Tibial artery (tissue), 4 donors: ENCODE measurements around the gene CADPS2.

Experiments
- DNase-seq, 2 donors: peaks; one replicate each; pipeline ENCODE4 v3.0.0-alpha.2; 2019
- H3K27ac ChIP-seq, 2 donors: fragments of 200-600 bp; sonication (generic) in 1 of 2; 1 replicate in 1 of 2; 2 replicates in 1 of 2; pipeline ENCODE4 v1.5.1; 2018 to 2019; ENCODE audit warnings: mild to moderate bottlenecking in 1 of 2
- H3K27me3 ChIP-seq, 2 donors: fragments of 200-600 bp; sonication (generic) in 1 of 2; one replicate each; pipeline versions ENCODE4 v1.5.1 to v1.6.0; 2016 to 2019
- H3K36me3 ChIP-seq, 3 donors: fragments of 200-600 bp; sonication (generic) in 2 of 3; one replicate each; pipeline ENCODE4 v1.5.1; 2016 to 2019; ENCODE audit warnings: mild to moderate bottlenecking in 2 of 3
- H3K4me1 ChIP-seq, 4 donors: fragments of 200-600 bp; sonication (generic) in 2 of 4; 1 replicate in 3 of 4; 2 replicates in 1 of 4; pipeline ENCODE4 v1.5.1; 2016 to 2019
- H3K4me3 ChIP-seq, 2 donors: fragments of 200-600 bp; sonication (generic) in 1 of 2; 1 replicate in 1 of 2; 2 replicates in 1 of 2; pipeline ENCODE4 v1.5.1; 2018 to 2019; ENCODE audit warnings: mild to moderate bottlenecking in 2 of 2
- H3K9me3 ChIP-seq, 3 donors: fragments of 200-600 bp; sonication (generic) in 1 of 3; one replicate each; pipeline ENCODE4 v1.5.1; 2016 to 2019
- CTCF ChIP-seq, 2 experiments: fragments of 200-600 bp in 1 of 2; fragments of 450-650 bp in 1 of 2; IDR thresholded peaks; one replicate each; pipeline ENCODE4 v1.5.1; 2017 to 2019; ENCODE audit warnings: antibody characterized with exemption in 2 of 2, mild to moderate bottlenecking in 1 of 2, moderate library complexity in 1 of 2
- intact Hi-C: fragments of 100-400 bp; cut with DNase I; formaldehyde crosslinking; loops from one replicate; pipeline ENCODE4 v1.15.0; 2023; ENCODE audit warnings: low total_unique reads

The CADPS2 gene

GRCh38 chr7:122300211-122300932, 585.9 kb downstream of the CADPS2 start:
- no peaks in the 10 kb centered on the region for H3K36me3 ChIP-seq
- no peak for TF ChIP-seq CTCF (IDR thresholded peaks at IDR 0.05)
- peak overlapping the region in 1 of 2 donors; percentile 1 for H3K4me3 ChIP-seq
- intact Hi-C loops, result no loop called here
- H3K27ac ChIP-seq, result no peak overlapping the region
- peaks cover 3 to 87% of the 10 kb centered on the region in 2 donors for H3K27me3 ChIP-seq
- DNase-seq, result no peak
- H3K9me3 ChIP-seq, result no peaks in the 10 kb centered on the region
- H3K4me1 ChIP-seq, result peaks cover 0 to 34% (median 28%) of the 10 kb centered on the region in 4 donors

- intact Hi-C loops, result no loop called here
- TF ChIP-seq CTCF (IDR thresholded peaks at IDR 0.05), result no peak
Measured at GRCh38 chr7:122299624-122300210, 586.5 kb downstream of the CADPS2 start.

GRCh38 chr7:122298618-122299017, 587.6 kb downstream of the CADPS2 start:
- no peak for TF ChIP-seq CTCF (IDR thresholded peaks at IDR 0.05)
- no peak for DNase-seq
- no peaks in the 10 kb centered on the region for H3K36me3 ChIP-seq
- intact Hi-C loops, result no loop called here
- H3K4me3 ChIP-seq, result no peak overlapping the region
- peaks cover 0 to 16% (median 12%) of the 10 kb centered on the region in 4 donors for H3K4me1 ChIP-seq
- no peak overlapping the region for H3K27ac ChIP-seq
- H3K27me3 ChIP-seq, result peaks cover 3 to 71% of the 10 kb centered on the region in 2 donors
- no peaks in the 10 kb centered on the region for H3K9me3 ChIP-seq

More at GRCh38 chr7:122299624-122300210, 586.5 kb downstream of the CADPS2 start:
- Histone ChIP-seq H3K27me3 (peaks cover 3 to 82% of the 10 kb centered on the region in 2 donors), H3K36me3 (no peaks in the 10 kb centered on the region), H3K9me3 (no peaks in the 10 kb centered on the region), H3K4me1 (peaks cover 0 to 27% (median 21%) of the 10 kb centered on the region in 4 donors), H3K27ac (no peak overlapping the region), H3K4me3 (peak overlapping the region in 1 of 2 donors; percentile 1)
- DNase-seq, result no peak

GRCh38 chr7:122298131-122298530, 588.1 kb downstream of the CADPS2 start:
- no peak for TF ChIP-seq CTCF (IDR thresholded peaks at IDR 0.05)
- peaks cover 0 to 14% (median 11%) of the 10 kb centered on the region in 4 donors for H3K4me1 ChIP-seq
- H3K9me3 ChIP-seq, result no peaks in the 10 kb centered on the region
- peaks cover 3 to 66% of the 10 kb centered on the region in 2 donors for H3K27me3 ChIP-seq
- H3K36me3 ChIP-seq, result no peaks in the 10 kb centered on the region
- H3K27ac ChIP-seq, result no peak overlapping the region
- H3K4me3 ChIP-seq, result no peak overlapping the region
- intact Hi-C loops, result no loop called here
- DNase-seq, result no peak

- H3K27me3 ChIP-seq, result peaks cover 0 to 8% of the 10 kb centered on the region in 2 donors
- H3K4me3 ChIP-seq, result no peak overlapping the region
- no peaks in the 10 kb centered on the region for H3K36me3 ChIP-seq
Measured at GRCh38 chr7:122291189-122291588, 595.1 kb downstream of the CADPS2 start.

More at GRCh38 chr7:122291189-122291588, 595.1 kb downstream of the CADPS2 start:
- Histone ChIP-seq H3K9me3 (peaks cover 6 to 20% (median 14%) of the 10 kb centered on the region in 3 donors), H3K27ac (no peak overlapping the region), H3K4me1 (no peaks in the 10 kb centered on the region)
- TF ChIP-seq CTCF (IDR thresholded peaks at IDR 0.05), result no peak
- no peak for DNase-seq
- intact Hi-C loops, result no loop called here
